ENCODE results near the gene MCU.
"Not testable (repeated sequence)": the region's sequence is repeated elsewhere in the genome, so short reads cannot be mapped to it uniquely, and the experiment has no call there.

The MCU gene, protein sequence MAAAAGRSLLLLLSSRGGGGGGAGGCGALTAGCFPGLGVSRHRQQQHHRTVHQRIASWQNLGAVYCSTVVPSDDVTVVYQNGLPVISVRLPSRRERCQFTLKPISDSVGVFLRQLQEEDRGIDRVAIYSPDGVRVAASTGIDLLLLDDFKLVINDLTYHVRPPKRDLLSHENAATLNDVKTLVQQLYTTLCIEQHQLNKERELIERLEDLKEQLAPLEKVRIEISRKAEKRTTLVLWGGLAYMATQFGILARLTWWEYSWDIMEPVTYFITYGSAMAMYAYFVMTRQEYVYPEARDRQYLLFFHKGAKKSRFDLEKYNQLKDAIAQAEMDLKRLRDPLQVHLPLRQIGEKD

GRCh38 chr10:72691863-72692743 lies at the start of gene MCU:
TSS of gene MCU (plus strand) at chr10:72692143. CDS start at chr10:72692152, 9 bp downstream.
- peak; percentile 89 for DNase-seq (ENCODE audit: low spot score)

DNA sequence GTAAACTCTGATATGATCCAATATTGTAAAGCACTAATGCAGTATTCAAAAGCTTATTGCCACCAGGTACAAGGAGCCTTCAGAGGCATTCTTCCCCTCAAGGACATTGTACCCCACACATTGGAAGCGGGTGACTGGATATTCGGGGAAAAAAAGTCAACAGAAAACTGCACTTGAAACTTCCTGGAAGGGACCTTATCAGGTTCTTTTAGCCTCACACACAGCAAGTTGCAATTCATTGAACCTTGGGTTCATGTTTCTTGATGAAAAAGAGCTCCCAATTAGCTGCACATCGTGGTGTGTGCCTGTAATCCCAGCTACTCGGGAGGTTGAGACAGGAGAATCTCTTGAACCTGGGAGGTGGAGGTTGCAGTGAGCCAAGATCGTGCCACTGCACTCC lies 49.6 kb upstream of the MCU start:
- DNase-seq (ENCODE audit: low spot score), result no peak

DNA sequence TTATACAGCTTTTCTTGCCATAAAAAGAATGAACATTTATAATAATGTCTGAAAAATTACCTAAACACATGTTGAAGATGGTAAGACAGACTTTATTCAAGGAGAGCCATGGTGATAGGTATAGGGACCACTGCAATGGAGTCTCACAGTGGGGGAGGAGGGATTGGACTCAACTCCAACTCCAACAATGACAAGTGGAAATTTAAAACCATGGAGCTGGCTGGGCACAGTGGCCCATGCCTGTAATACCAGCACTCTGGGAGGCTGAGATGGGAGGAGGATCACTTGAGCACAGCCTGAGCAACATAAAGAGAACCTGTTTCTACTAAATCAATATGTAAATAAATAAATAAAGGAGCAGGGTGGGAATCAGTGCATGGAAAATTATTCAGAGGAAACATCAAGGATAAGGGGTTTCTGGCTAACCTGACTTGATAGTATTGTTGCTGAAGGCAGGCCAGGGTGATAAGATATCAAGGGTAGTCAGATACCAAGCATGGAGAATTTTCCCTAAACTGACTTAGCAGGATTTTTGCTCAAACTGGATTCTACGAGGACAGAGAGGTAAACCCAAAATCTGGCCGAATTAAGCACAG lies 46.6 kb upstream of the MCU start:
- no peak for DNase-seq (ENCODE audit: low spot score)

- DNase-seq (ENCODE audit: low spot score), result not testable (repeated sequence)
Observed at GRCh38 chr10:72646971-72647370, 45.0 kb upstream of the MCU start.

GRCh38 chr10:72648301-72648700 lies 43.6 kb upstream of the MCU start:
- DNase-seq (ENCODE audit: low spot score), result no peak

GRCh38 chr10:72649291-72649690 lies 42.7 kb upstream of the MCU start:
- no peak for DNase-seq (ENCODE audit: low spot score)

DNA sequence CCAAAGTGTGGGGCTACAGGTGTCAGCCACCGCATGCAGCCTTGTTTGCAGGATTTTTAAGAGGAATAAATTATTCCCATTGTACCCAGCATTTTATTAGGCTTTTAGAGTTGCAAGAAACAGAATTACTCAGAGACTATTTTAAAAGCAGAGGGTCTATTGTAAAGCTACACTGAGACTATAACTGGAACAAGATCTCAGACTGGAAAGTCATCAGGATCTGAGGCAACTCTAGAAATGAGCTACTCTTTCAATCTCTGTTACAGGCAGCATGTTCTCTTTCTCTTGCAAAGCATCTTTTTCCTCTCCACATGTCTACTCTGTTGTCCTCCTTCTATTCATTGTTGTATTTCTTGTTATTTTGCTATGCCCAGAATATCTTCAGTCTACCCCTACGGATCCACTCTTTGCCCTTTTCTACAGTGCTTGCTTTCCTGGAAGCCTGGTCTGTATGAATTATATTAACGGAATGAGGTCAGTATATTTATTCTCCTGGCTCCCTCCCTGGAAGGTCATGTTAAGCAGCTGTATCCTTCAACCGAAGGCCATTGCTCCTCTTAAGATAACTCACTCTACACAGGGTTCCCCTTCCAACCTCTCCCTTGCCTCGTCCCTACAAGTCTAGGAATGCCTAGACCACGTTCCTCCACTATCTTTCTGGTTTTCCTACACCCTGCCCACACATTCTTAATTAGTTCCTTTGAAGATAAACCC lies 38.4 kb upstream of the MCU start:
- no peak for DNase-seq (ENCODE audit: low spot score)

GRCh38 chr10:72654720-72655119 lies 37.2 kb upstream of the MCU start:
- DNase-seq (ENCODE audit: low spot score), result no peak

DNA sequence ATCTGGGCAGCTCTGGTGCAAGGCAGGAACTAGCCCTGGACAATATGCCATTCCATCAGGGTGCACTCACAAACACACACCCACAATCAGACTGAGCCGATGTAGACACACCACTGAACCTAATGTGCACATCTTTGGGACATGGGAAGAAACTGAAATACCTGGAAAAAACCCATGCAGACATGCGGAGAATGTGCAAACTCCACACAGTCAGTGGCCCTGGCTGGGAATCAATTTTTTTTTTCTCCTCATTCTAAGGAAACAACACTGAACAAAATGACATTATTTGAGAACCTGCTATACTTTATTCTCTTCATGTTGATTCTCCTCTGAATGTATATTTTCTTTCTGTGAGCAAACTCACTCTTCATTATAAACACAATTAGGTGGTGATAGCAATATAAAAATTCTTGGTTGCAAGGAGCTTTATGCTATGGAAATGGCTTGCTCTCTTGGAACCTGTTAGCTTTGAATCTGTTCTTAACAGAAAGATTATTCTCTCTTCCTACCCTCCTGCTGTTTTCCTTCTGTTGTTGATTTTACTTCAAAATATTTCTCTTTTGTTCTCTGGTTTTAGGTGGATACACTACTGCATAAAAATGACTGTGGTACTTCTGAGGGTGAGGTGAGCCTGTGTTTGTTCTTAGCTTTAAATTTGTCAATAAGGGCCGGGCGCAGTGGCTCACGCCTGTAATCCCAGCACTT lies 33.1 kb upstream of the MCU start:
- DNase-seq (ENCODE audit: low spot score), result no peak

GRCh38 chr10:72659694-72660093 lies 32.2 kb upstream of the MCU start:
- no peak for DNase-seq (ENCODE audit: low spot score)

DNA sequence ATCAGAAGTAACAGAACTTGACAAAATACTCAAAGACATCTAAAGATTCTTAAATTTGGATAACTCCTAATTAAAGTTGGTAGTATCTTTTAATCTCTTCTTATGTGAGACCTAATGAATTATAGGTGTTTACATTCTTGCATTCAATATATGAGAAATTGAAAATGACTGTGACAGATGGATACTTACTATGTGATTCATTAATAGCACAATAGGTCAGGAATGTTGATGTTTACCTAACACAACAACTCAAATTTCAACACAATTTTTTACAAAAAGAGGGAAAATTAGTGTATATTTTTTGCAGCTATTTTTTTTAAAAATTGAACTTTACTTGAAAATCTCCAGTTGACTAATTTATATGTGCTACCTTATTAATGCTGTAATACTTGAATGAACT lies 31.7 kb upstream of the MCU start:
- DNase-seq (ENCODE audit: low spot score), result no peak

DNA sequence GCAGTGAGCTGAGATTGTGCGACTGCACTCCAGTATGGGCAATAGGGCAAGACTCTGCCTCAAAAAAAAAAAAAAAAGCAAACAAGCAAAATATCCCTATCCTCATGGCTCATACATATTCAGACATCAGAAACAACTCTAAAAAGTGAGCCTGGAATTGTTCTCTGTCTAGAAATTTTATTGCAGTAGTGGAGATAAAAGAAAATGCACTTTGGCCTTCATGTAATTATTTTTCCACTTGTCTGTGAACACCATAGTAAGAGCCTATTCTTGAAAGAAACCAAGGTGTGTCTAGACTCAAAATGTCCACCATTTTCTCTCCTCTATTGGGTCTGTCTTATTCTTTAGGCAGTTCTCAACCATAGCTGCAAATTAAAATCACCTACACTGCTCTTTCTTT lies 30.5 kb upstream of the MCU start:
- no peak for DNase-seq (ENCODE audit: low spot score)

DNA sequence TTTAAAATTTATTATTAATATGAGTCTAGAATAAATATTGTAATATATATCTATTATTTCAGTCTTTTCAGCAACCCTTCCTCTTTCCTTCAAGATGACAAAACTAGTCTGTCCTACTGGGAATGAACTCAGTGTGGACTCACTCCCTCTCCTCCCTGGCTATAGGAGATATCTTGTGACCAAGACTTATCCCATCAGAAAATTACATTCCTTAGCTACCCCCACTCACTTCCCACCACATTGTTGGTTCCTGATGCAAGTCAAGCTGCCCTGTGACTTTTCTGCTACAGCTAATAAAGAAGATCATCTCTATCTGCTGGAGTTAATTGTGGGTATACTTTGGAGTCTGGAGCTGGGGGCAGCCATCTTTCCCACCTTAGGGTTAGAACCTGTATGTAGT lies 28.0 kb upstream of the MCU start:
- no peak for DNase-seq (ENCODE audit: low spot score)

- DNase-seq (ENCODE audit: low spot score), result no peak
Observed at GRCh38 chr10:72665925-72666324, 26.0 kb upstream of the MCU start.

- DNase-seq (ENCODE audit: low spot score), result no peak
Observed at GRCh38 chr10:72667207-72667864, 24.6 kb upstream of the MCU start.

DNA sequence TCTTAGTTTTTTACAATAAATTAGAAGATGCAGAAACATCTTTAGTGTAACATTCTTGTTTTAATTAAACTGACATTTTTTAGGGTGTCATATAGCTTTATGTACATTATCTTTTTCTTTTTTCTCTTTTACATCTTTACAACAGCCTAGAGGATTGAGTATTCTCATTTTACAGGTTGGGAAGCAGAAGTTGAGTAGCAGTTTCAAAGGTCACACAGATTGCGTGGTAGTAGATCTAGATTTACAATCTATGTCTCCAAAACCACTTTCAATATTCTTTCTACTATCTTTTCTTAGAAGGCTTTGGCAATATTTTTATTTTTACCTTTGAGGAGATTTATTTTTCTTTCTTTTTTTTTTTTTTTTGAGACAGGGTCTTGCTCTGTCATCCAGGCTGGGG lies 18.7 kb upstream of the MCU start:
- DNase-seq (ENCODE audit: low spot score), result no peak

DNA sequence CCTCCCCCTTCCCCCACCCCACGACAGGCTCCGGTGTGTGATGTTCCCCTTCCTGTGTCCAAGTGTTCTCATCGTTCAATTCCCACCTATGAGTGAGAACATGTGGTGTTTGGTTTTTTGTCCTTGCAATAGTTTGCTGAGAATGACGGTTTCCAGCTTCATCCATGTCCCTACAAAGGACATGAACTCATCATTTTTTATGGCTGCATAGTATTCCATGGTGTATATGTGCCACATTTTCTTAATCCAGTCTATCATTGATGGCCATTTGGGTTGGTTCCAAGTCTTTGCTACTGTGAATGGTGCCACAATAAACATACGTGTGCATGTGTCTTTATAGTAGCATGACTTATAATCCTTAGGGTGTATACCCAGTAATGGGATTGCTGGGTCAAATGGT lies 17.8 kb upstream of the MCU start:
- DNase-seq (ENCODE audit: low spot score), result not testable (repeated sequence)

GRCh38 chr10:72679838-72680241 lies 12.1 kb upstream of the MCU start:
- DNase-seq (ENCODE audit: low spot score), result no peak

- no peak for DNase-seq (ENCODE audit: low spot score)
Observed at GRCh38 chr10:72682638-72683037, 9.3 kb upstream of the MCU start.

- no peak for DNase-seq (ENCODE audit: low spot score)
Observed at GRCh38 chr10:72685264-72685921, 6.5 kb upstream of the MCU start.

- not testable (repeated sequence) for DNase-seq (ENCODE audit: low spot score)
Observed at GRCh38 chr10:72686430-72686829, 5.5 kb upstream of the MCU start.
